Panc1 (cell line): ENCODE results near the gene SLC22A6.

ENCODE experiments used
- POLR2AphosphoS5 ChIP-seq: IDR thresholded peaks from 2 replicates; pipeline ENCODE4 v1.6.1; 2012; ENCODE audit warnings: mild to moderate bottlenecking, low read depth, low read length, moderate library complexity
- SIN3A ChIP-seq: IDR thresholded peaks from 2 replicates; pipeline ENCODE4 v1.6.1; 2012; ENCODE audit warnings: low read depth, mild to moderate bottlenecking, low read length, moderate library complexity, borderline replicate concordance; ENCODE audit not compliant: insufficient read depth
- TCF7L2 ChIP-seq: IDR thresholded peaks from 2 replicates; pipeline ENCODE4 v1.6.1; 2011; ENCODE audit warnings: mild to moderate bottlenecking, low read depth, low read length, inconsistent platforms
- TF ChIP-seq, protein P1 (sequence below): fragments of 450-650 bp; IDR thresholded peaks from 2 replicates; pipeline ENCODE4 v1.5.1; 2017; ENCODE audit warnings: mild to moderate bottlenecking
- TF ChIP-seq, protein P2 (sequence below), 2 experiments: IDR thresholded peaks; 2 replicates each; pipeline ENCODE4 v1.6.1; 2011 to 2012; ENCODE audit warnings: low read depth in 2 of 2, control low read depth in 1 of 2, low read length in 1 of 2, mild to moderate bottlenecking in 1 of 2, moderate library complexity in 1 of 2; ENCODE audit not compliant: insufficient read depth in 1 of 2

DNA sequence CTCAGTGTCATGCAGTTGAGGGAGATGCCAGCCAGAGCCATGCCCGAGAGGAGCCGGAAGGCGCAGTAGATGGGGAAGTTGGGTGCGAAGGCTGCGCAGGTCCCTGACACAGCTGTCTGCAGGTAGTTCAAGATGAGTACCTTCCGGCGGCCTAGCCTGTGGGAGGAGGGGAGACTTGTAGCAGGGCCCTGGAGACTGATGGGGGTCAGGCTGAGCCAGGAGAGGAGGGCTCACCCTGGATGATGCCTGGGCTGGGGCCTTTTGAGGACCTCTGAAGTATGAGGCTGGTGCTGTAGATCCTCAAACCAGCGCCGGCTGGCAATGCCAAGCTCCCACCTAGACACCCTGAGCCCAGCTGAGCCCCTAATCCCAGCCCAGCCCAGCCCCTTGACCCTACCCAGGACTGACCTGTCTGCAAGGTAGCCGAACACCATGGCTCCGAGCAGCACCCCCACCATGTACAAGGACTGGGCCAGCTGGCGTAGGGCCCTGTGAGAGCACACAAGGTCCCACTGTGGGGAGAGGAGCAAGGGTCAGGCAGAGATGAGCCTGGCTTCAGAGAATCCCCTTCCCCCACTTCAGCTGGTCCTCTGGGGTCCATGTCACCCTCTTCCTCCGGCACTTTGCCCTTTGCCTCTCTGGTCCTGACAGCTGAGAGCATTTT lies 1.1 kb downstream of the SLC22A6 start:
- TF ChIP-seq POLR2AphosphoS5 (no peak), SIN3A (no peak), TCF7L2 (no peak)
- TF ChIP-seq, protein P1, sequence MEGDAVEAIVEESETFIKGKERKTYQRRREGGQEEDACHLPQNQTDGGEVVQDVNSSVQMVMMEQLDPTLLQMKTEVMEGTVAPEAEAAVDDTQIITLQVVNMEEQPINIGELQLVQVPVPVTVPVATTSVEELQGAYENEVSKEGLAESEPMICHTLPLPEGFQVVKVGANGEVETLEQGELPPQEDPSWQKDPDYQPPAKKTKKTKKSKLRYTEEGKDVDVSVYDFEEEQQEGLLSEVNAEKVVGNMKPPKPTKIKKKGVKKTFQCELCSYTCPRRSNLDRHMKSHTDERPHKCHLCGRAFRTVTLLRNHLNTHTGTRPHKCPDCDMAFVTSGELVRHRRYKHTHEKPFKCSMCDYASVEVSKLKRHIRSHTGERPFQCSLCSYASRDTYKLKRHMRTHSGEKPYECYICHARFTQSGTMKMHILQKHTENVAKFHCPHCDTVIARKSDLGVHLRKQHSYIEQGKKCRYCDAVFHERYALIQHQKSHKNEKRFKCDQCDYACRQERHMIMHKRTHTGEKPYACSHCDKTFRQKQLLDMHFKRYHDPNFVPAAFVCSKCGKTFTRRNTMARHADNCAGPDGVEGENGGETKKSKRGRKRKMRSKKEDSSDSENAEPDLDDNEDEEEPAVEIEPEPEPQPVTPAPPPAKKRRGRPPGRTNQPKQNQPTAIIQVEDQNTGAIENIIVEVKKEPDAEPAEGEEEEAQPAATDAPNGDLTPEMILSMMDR: no peak
- TF ChIP-seq, protein P2, sequence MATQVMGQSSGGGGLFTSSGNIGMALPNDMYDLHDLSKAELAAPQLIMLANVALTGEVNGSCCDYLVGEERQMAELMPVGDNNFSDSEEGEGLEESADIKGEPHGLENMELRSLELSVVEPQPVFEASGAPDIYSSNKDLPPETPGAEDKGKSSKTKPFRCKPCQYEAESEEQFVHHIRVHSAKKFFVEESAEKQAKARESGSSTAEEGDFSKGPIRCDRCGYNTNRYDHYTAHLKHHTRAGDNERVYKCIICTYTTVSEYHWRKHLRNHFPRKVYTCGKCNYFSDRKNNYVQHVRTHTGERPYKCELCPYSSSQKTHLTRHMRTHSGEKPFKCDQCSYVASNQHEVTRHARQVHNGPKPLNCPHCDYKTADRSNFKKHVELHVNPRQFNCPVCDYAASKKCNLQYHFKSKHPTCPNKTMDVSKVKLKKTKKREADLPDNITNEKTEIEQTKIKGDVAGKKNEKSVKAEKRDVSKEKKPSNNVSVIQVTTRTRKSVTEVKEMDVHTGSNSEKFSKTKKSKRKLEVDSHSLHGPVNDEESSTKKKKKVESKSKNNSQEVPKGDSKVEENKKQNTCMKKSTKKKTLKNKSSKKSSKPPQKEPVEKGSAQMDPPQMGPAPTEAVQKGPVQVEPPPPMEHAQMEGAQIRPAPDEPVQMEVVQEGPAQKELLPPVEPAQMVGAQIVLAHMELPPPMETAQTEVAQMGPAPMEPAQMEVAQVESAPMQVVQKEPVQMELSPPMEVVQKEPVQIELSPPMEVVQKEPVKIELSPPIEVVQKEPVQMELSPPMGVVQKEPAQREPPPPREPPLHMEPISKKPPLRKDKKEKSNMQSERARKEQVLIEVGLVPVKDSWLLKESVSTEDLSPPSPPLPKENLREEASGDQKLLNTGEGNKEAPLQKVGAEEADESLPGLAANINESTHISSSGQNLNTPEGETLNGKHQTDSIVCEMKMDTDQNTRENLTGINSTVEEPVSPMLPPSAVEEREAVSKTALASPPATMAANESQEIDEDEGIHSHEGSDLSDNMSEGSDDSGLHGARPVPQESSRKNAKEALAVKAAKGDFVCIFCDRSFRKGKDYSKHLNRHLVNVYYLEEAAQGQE (IDR thresholded peaks at IDR 0.05; ENCODE audit: insufficient read depth in 1 of 2, low read depth in 2 of 2, low read length in 1 of 2): no peak
